Liver (tissue), 3 donors: ENCODE data around the gene CYLD.

Experiments used
- CTCF ChIP-seq: fragments of 150-350 bp; IDR thresholded peaks from 2 replicates; pipeline ENCODE4 v1.5.1; 2017; ENCODE audit warnings: improper control_type of control experiment, low read depth, low read length; ENCODE audit not compliant: missing input control
- EGR1 ChIP-seq, 2 donors: IDR thresholded peaks; 2 replicates each; pipeline ENCODE4 v1.6.1; 2016 to 2018; ENCODE audit warnings: antibody characterized with exemption in 2 of 2, low read depth in 2 of 2
- FOXA1 ChIP-seq: IDR thresholded peaks from 2 replicates; pipeline ENCODE4 v1.6.1; 2016; ENCODE audit warnings: antibody characterized with exemption
- GABPA ChIP-seq, 2 donors: IDR thresholded peaks in 1 of 2; conservative IDR thresholded peaks in 1 of 2; 2 replicates each; pipeline ENCODE4 v1.6.1; 2016; ENCODE audit warnings: antibody characterized with exemption in 2 of 2, mild to moderate bottlenecking in 1 of 2, moderate library complexity in 1 of 2
- HNF4G ChIP-seq: IDR thresholded peaks from 2 replicates; pipeline ENCODE4 v1.6.1; 2016; ENCODE audit warnings: antibody characterized with exemption
- JUND ChIP-seq, 2 donors: IDR thresholded peaks; 2 replicates each; pipeline ENCODE4 v1.6.1; 2016; ENCODE audit warnings: antibody characterized with exemption in 2 of 2
- MAX ChIP-seq: IDR thresholded peaks from 2 replicates; pipeline ENCODE4 v1.6.1; 2016; ENCODE audit warnings: antibody characterized with exemption
- RAD21 ChIP-seq, 2 donors: IDR thresholded peaks; 2 replicates each; pipeline ENCODE4 v1.6.1; 2016; ENCODE audit warnings: antibody characterized with exemption in 2 of 2, mild to moderate bottlenecking in 2 of 2
- REST ChIP-seq: IDR thresholded peaks from 2 replicates; pipeline ENCODE4 v1.6.1; 2016; ENCODE audit warnings: antibody characterized with exemption, mild to moderate bottlenecking
- RXRA ChIP-seq, 2 donors: IDR thresholded peaks; 2 replicates each; pipeline ENCODE4 v1.6.1; 2017 to 2018; ENCODE audit warnings: antibody characterized with exemption in 2 of 2, mild to moderate bottlenecking in 1 of 2
- SP1 ChIP-seq: IDR thresholded peaks from 2 replicates; pipeline ENCODE4 v1.6.1; 2018; ENCODE audit warnings: antibody characterized with exemption, mild to moderate bottlenecking
- TAF1 ChIP-seq: conservative IDR thresholded peaks from 2 replicates; pipeline ENCODE4 v1.6.1; 2016; ENCODE audit warnings: antibody characterized with exemption, mild to moderate bottlenecking
- YY1 ChIP-seq: IDR thresholded peaks from 2 replicates; pipeline ENCODE4 v1.6.1; 2016; ENCODE audit warnings: antibody characterized with exemption, mild to moderate bottlenecking
- ZBTB33 ChIP-seq: IDR thresholded peaks from 2 replicates; pipeline ENCODE4 v1.6.1; 2016; ENCODE audit warnings: antibody characterized with exemption
- donor health status: healthy.
- donor health status: healthy.

- TF ChIP-seq REST (no peak), CTCF (no peak), ZBTB33 (no peak), RAD21 (IDR thresholded peaks at IDR 0.05) (no peak), YY1 (no peak), JUND (IDR thresholded peaks at IDR 0.05) (no peak), FOXA1 (no peak), GABPA (IDR thresholded peaks at IDR 0.05 in 1 of 2, conservative IDR thresholded peaks at IDR 0.05 in 1 of 2) (no peak), TAF1 (no peak), EGR1 (IDR thresholded peaks at IDR 0.05; ENCODE audit: low read depth in 2 of 2) (no peak), MAX (no peak), SP1 (no peak), HNF4G (no peak), RXRA (IDR thresholded peaks at IDR 0.05) (no peak)
These were observed 28.9 kb upstream of the CYLD start for GRCh38 chr16:50712956-50713355.
